Measurements from ENCODE around the gene NDUFB8.
A peak's percentile ranks its signal among the peaks of the same experiment; 100 is the strongest.

NDUFB8 gene

DNA sequence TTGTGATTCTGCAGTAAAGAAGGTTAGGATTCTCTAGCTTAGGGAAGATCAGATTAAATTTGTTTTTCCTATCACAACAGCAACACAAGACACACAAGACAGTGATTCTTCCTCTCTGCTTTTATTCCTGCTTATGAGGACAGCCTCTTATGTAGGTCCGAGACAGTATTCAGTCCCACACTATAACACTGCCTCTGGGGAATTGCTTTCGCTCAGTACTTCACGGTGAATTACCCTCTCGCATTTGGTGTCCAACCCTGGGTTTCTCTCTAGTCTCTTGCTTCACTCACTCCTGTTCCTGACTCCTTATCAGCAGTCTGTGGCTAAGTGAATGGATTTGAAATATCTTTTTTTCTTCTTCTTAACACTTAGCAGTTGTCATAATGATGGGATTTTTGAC lies 7.8 kb upstream of the NDUFB8 start:
- DNase-seq (ENCODE audit: low read depth): no peak

DNA sequence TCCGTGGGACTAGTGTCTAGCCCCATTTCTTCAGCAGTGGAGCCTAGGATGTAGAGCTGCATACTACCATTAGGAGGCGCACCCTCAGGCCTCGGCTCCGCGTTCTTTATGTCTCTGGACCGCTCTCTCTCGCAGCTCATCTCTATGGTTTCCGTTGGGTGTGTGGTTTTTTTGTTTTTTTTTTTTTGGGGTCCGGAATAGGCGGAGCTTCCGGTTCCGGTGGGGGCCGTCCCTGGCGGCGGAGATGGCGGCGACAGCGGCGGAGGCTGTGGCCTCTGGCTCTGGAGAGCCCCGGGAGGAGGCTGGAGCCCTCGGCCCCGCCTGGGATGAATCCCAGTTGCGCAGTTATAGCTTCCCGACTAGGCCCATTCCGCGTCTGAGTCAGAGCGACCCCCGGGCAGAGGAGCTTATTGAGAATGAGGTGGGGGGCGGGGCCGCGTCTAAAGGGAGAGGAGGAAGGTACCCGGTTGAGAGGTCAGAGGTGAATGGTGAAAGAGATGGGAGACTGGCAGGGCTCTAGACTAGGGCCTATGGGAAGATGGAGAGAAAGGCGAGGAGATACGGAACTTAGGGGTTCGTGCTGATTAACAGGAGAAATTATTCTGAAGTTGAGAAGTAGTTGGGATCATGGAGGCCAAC lies 6.2 kb upstream of the NDUFB8 start, which contains the start of gene HIF1AN:
Gene HIF1AN, plus strand, starts transcription at position 229 of the 639 bp plus-strand sequence. Its CDS starts 16 bp downstream, at position 245.
- peak; percentile 78 for DNase-seq (ENCODE audit: low read depth)

DNA sequence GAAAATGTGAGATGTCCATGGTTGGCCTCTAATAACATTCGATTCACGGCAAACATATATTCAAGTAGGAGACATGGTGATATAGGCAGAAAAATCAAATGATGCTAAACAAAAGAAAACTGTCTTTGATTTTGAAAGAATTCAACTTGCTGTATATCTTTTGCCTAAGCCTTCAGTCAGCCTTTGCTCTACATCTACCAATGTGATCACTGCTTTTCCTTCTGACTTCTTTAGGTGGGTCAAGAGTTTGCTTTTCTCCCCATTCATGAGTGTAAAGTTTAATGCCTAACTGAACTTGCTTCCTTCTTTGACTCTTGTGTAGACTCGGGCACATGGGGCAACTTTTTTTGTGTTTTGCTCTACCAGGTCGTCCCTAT lies 5.7 kb upstream of the NDUFB8 start:
- no peak for DNase-seq (ENCODE audit: low read depth)

DNA sequence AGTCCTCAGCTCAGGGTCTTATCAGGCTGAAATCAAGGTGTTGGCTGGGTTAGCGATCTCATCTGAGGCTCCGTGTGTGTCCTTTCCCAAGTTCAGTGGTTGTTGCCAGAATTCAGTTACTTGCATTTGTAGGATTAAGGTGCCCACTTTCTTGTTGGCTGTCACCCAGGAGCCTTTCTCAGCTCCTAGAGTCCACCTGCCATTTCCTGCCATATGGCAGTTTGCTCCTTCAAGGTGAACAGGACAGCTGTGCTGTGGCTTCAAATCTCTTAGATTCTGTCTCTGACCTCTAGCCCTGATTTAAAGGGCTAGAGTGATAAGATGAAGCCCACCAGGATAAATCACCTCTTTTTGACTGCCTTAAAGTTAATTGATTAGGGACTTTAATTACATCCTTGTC lies 5.1 kb upstream of the NDUFB8 start:
- no peak for DNase-seq (ENCODE audit: low read depth)

- DNase-seq (ENCODE audit: low read depth): no peak
Measured at GRCh38 chr10:100531761-100532160, 2.1 kb upstream of the NDUFB8 start.

DNA sequence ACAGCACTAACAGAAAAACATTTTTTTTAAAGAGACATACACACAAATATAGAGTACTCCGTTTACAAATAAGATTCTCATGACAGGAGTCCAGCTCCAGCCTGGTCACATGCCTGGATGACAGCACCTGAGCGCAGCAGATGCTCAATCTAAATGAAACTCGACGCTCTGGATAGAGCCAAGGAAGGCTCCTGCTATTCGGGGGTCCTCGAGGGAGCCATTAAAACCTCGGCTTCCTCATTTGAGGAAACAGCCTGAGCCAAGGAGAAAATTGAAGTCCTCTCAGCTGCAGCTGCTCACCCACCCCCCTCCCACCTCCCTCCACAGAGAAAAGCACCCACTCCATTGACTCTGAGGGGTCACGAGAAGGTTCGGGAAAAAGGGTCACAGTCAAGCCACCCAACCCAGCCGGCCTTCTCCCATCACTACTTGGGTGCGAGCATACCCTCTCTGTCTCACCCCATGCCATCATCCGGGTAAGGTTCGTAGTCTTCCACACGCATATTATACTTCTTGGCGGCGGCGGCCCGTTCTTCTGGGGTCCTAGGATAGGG lies 673 bp downstream of the NDUFB8 start:
- DNase-seq (ENCODE audit: low read depth): no peak

DNA sequence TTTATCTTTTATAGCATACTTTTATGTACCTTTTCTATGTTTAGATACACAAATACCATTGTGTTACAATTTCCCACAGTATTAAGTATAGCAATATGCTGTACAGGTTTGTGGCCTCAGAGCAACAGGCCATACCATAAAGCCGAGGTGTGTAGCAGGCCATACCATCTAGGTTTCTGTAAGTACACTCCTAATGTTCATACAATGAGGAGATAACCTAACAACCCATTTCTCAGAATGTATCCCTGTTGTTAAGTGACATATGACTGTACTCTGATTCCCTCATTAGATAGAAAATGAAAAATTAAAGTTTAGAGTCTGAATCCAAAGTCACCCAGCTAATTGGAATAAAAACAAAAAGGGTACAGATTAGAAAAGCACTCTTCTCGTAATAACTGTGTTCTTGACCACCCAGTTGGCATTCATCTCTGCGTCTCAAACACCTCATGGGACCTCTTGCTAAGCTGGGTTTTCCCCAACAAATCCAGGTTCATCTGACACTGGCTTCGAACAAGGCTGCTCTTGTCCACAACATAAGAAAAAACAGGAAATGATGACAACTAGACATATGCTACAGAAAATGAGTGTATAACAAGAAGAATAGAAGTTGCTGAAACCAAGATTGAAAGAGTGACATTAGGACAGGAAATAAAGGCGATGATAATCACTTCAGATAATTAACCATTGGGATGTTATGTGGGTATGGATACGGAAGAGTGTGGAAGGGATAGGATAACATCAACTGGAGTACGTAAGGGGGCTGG lies 1.4 kb downstream of the NDUFB8 start:
- DNase-seq (ENCODE audit: low read depth): no peak

GRCh38 chr10:100524638-100525037 lies 5.0 kb downstream of the NDUFB8 start:
- DNase-seq (ENCODE audit: low read depth): no peak

DNA sequence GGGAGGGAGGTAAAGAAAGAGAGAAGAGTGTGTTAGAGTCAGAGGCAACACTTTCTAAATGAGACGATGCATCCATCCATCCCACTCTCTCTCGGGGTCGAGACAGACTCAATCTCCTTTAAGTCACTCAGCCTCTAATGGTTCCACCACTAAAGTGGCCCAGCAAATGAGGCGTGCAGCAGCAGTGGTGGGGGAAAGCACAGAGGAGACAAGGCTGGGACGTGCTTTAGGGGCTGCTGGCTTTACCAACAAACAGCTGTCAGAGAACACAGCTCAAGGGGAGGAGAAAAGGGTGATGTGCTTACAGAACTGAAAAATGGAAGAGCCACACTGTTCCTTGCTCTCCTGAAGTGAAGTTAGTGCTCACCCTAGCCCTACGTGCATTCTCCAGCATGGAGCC lies 5.5 kb downstream of the NDUFB8 start:
- DNase-seq (ENCODE audit: low read depth): no peak

- no peak for DNase-seq (ENCODE audit: low read depth)
Measured at GRCh38 chr10:100522945-100523344, 6.7 kb downstream of the NDUFB8 start.

DNA sequence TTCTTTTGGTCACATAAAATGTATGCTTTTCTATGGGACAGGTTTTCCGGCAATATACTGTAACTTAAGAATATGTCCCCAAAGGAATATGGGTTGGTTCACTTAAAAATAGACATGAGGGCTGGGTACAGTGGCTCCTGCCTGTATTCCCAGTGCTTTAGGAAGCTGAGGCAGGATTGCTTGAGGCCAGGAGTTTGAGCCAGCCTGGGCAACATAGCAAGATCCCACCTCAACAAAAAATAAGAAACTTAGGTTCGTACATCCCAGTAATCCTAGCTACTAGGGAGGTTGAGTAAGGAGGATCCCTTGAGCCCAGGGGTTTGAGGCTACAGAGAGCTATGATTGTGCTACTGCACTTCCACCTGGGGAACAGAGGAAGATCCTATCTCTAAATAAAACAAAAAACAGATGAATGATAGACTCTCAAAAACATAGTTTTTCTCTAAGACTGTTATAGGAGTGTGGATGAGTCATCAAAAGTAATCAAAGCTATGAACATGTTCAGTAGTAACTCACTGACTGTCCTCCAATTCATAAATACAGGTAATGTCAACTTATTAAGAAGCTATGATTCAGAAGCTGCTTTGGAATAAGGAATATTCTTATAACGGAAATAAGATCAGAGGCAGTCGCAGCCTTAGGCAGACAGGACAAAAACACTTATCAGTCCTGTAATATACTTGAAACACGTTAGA lies 7.4 kb downstream of the NDUFB8 start:
- DNase-seq (ENCODE audit: low read depth): no peak

DNA sequence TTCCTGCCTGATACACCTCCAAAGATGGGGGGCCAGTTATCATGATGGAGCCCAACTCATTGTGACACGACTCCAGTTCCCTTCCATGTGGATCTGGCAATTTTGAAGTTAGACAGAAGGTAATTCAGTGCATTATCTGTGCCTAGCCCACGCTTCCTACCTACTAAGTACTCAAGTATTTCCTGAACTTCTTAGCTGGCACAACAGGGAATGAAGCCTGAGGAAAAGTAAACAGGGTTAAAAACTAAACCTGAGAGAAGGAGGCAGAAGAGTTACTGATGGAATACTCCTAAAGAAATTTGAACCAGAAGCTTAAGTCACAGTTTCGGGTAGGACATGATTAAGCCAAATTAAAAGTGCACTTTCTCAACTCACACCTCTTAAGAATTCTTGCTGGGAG lies 8.9 kb downstream of the NDUFB8 start:
- no peak for DNase-seq (ENCODE audit: low read depth)

- no peak for DNase-seq (ENCODE audit: low read depth)
Measured at GRCh38 chr10:100519311-100520051, 10.2 kb downstream of the NDUFB8 start, which contains the start of gene SEC31B. Gene SEC31B, minus strand, starts transcription at chr10:100519861. Its CDS starts 2,909 bp downstream, at chr10:100516952.

GRCh38 chr10:100518761-100519241 lies 10.9 kb downstream of the NDUFB8 start:
- DNase-seq (ENCODE audit: low read depth): peak; percentile 32

DNA sequence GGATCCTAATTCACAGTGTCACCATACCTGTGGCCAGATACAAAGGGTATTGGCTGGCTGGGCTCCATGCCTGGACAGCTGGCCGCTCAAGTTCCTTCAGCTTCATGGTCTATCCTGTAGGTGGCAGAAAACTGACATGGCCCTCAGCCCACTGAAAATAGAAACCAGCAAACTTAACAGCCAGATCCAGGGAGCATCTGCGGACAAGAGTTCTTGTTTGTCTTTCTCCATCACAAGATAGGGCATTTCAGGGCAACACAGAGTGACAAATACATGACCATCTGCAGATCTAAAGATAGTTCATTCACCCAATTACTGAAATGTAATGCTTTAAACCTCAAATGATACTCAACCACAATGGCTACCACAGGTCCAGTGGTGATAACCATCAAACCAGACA lies 12.8 kb downstream of the NDUFB8 start:
- no peak for DNase-seq (ENCODE audit: low read depth)

GRCh38 chr10:100515612-100516011 lies 14.1 kb downstream of the NDUFB8 start:
- DNase-seq (ENCODE audit: low read depth): no peak

DNA sequence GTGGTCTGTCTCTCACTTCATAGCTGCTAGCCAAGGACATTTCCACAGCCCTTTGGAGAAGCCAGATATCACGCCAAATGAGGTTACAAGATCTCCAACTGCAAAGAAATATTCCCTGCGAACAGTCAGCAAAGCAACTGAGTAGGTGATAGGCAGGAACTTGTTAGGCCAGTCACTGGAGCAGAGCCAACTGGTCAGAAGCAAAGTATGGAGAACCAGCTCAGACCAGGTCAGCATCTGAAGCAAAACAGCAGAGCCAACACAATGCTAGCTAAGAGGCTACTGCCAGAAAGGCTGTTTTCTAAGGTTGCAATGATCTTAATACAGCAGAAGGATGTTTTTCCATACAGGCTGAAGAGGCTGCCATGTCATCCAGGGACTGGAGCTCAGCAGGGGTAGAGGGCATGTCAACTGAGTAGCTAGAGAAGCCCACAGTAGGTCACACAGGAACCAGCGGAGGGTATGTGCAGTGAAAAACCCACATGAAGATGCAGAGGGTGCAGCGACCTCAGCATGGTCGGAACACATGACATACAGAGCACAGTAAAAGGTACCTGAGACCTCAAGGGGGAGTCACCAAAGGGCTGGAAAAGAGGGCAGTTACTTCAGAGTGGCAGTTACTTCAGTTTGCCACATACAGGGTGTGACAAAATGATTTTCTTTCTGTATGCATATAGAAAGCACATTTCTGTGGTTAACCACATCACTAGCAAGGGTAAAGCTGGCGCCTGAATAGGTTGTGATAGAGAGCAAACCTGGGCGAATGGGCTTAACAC lies 18.9 kb downstream of the NDUFB8 start:
- DNase-seq (ENCODE audit: low read depth): peak; percentile 50

GRCh38 chr10:100509241-100509840 lies 20.3 kb downstream of the NDUFB8 start:
- peak; percentile 41 for DNase-seq (ENCODE audit: low read depth)

DNA sequence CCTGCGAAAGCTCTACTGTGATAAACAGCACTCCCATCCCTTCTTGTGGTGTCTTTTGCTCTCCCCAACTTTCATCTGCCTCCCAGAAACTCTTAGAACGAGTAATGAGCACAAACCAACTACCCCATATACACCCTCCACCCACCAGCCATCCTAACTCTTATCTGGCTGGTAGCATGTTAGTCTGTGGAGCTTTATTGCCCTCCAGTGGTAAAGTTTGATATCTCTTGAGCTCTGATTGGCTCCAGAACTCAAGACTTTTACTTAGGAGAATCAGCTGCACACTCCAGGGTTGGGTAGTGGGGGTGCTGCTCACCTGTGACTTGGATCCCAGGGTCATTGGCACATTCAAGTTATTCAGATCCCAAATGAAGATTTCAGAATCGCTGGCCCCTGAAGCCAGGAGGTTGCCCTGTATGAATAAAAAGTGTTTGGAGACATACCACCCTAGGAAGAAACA lies 20.9 kb downstream of the NDUFB8 start:
- no peak for DNase-seq (ENCODE audit: low read depth)

DNA sequence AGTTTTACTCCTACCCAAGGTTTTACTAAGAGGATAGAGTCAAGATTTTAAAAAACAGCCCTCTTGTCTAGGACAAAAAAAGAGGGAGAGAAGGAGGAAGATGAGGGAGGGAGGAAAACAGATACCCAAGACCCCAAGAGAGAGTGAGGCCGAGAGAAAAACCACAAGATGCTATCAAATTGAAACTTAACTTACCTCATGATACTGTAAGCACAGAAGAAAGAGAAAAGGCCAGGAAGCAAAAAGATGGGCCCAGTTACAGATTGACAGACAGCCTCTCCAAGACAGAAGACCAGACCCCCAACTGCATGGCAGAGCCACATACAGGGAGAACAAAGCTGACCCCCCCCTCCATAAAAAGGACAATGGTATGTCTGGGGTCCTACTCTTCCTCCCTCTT lies 21.4 kb downstream of the NDUFB8 start:
- DNase-seq (ENCODE audit: low read depth): no peak

GRCh38 chr10:100507357-100507732 lies 22.3 kb downstream of the NDUFB8 start:
- no peak for DNase-seq (ENCODE audit: low read depth)

Data from activated T-cell treated with anti-CD3 and anti-CD28 coated beads for 48 hours (primary cell).